HG03196 (cell line): Measurements from ENCODE around the gene ADSS1.

Source experiments
- ATAC-seq: cut with Tn5 transposase; IDR thresholded peaks from one replicate; pipeline ENCODE4 v1.9.1; 2021; ENCODE audit not compliant: unreplicated experiment

The ADSS1 gene

DNA sequence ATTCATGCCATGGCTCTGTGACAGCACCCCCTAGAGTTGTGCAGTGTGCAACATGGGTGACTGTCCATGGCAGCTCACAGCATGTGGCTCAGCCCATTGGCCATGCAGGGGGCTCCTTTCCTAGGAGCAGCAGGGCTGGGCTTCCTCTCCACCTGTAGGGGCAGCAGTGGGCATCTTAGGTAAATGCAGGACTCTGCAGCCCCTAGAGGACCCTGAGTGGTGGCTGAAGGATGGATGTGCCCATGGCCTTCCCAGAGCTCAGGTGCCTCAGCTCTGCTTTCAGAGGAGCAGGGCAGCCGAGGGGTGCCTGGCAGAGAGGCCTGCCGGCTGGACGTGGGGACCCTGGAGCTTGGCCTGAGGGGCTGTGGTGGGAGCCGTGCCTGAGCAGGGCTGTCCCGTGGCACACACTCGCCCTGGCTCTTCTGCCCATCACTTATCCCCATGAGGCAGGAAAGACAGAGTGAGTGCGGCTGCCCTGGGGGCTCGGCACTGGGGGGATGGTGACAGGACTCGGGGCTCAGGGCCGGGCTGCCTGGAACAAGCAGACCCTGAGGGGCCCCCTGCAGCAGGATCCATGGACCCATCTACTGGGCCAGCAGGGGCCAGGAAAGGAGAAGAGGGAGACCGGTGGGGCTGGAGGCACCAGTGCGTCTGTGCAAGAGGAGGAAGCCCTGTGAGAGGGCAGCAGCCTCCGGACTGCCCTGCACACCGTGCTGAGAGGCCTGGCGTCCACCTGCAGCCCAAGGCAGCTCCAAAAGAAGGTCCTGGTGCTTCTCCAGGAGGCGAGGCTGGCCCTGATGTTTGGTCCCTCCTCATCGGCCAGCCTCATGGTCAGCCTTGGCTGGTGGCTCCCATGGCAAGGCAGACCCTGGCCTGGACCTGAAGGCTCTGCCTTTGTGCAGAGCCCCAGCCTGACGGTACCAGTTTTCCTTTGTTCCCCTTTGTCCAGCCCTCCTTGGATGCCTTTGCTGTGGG, 7.6 kb downstream of the ADSS1 start:
- ATAC-seq = no peak

- no peak for ATAC-seq
Measured at GRCh38 chr14:104732355-104732804, 8.4 kb downstream of the ADSS1 start.

DNA sequence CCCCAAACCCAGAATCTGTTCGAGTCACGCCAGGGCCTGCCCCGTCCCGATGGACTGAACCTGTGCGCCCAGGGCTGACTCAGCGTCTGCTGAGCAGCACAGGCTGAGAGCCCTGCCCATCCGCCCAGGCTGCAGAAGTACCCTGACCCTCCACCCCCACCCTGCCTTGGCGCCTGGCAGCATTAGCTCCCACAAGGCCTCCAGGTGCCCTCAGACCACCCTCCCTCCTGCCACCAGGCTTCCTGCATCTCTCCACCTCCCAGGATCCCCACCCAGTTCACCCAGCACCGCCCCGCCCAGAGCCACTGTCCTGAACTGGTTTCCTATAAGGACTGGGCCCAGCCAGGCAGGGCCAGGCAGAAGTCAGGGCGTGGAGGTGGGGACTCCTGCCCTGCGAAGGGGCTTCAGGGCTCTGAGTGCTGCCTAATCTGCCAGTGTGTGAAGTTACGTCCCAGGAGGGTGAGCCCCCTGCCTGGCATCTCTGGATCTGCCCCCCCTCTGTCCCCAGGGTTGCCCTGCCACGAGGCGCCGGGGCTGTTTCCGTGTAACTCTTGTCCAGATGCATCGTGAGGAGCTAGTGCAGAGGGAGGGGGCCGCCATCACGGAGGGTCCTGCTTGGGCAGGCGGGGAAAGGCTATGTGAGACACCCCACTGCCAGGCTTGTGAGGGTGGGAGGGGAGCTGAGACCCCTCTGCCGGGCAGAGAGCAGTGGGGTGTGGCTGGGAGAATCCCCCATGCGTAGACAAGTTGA, 9.1 kb downstream of the ADSS1 start:
- no peak for ATAC-seq

GRCh38 chr14:104734051-104734587, 10.1 kb downstream of the ADSS1 start:
- ATAC-seq = no peak

DNA sequence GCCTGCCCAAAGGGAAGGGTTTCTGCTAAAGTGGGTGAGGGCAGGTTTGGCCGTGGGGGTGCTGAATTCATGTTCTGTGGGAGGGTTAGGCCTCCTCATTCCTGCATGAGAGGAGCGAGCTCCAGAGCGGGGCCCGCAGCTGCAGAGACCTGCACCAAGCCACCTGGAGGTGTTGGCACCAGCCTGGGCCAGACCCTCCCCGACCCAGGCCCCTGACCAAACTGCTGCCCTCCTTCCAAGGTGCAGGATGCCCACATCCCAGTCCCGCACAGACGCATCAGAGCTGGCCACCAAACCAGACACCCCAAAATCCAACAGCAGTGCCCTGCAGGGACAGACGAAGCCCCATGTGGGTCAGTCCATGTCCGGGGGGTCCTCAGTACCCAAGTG, 10.6 kb downstream of the ADSS1 start:
- no peak for ATAC-seq

GRCh38 chr14:104734991-104735779, 11.2 kb downstream of the ADSS1 start:
- ATAC-seq = no peak

GRCh38 chr14:104735830-104736642, 12.0 kb downstream of the ADSS1 start:
- no peak for ATAC-seq

- no peak for ATAC-seq
Measured at GRCh38 chr14:104738375-104739019, 14.5 kb downstream of the ADSS1 start.

- no peak for ATAC-seq
Measured at GRCh38 chr14:104739026-104739425, 15.0 kb downstream of the ADSS1 start.

- no peak for ATAC-seq
Measured at GRCh38 chr14:104739546-104740516, 15.8 kb downstream of the ADSS1 start.

DNA sequence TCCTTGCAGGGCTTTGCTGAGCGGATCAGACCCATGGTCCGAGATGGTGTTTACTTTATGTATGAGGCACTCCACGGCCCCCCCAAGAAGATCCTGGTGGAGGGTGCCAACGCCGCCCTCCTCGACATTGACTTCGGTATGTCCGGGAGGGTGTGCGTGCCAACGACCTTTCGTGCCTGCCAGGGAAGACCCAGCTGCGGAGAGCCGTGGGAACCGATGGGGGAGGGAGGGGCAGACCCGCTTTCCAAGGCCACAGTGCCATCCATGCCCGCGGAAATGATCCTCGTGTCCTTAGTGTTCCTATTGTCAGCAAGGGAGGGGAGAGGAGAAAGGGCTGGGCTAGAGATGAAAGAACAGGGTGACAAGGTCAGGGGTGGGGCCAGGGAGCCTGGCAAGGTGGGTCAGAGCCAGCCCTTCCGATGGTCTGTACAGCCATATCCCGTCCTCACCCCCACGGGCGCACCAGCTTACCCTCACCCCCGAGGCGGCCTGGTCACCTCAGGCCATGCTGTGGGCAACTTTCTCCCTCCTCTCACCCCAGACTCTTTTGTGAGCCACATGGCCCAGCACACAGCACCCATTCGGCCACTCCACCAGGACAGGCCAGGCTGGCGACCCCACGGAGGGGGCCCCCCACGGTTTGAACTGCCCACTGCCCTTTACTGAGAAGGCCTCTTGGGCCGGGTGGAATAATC, 17.2 kb downstream of the ADSS1 start:
- ATAC-seq = no peak

DNA sequence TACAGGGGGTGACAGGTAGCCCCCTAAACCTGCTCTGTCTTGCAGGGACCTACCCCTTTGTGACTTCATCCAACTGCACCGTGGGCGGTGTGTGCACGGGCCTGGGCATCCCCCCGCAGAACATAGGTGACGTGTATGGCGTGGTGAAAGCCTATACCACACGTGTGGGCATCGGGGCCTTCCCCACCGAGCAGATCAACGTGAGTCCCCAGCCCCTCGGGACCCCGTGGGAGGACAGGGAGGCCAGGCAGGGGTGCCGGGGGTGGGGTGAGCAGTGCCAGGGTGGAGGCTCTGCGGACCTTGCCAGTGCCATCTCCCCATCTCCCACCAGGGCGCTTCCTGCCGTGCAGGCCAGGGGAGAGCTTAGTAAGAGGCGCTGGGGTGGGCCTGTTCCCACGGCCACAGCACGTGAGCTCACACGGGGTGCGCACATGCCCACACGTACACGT, 17.8 kb downstream of the ADSS1 start:
- no peak for ATAC-seq

- no peak for ATAC-seq
Measured at GRCh38 chr14:104742586-104743455, 18.8 kb downstream of the ADSS1 start.

- ATAC-seq = no peak
Measured at GRCh38 chr14:104743461-104744380, 19.7 kb downstream of the ADSS1 start.

DNA sequence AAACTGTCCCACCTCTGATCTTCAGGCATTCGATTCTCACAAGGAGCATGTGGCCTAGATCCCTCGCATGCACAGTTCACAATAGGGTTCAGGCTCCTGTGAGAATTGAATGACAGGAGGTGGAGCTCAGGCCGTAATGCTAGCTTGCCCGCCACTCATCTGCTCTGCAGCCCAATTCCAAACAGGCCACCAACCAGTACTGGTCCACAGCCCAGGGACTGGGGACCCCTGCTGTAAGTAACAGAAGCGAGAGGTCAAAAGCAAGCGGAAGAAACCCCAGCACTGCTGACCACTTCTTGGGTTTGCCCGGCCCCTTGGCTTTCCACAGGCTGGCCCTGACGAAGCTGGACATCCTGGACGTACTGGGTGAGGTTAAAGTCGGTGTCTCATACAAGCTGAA, 20.5 kb downstream of the ADSS1 start:
- ATAC-seq = no peak

DNA sequence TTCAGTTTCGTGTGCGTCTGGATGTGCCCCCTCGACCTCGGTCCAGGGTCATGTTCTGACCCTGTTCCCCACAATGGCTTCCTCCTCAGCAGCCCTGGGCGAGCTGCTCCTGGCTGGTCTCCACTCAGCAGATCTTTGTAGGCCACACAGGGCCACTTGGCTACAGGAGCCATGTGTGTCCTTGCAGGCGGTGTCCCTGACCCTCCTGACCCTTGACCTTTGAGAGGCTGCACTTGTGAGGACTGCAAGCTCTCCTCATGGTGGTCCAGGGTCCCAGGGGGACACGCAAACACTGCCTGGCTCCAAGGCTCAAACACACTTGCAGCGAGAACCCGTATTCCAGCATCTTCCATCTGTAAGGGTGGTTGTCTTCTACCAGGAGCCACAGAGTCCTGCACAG, 21.4 kb downstream of the ADSS1 start:
- ATAC-seq = no peak
